DMS53 treated with DMSO at 0.1 percent for 48 hours (cell line): Measurements from ENCODE around the gene GRIK4.

Source experiments
- DNase-seq: peaks from one replicate; lab custom pipeline; 2025; ENCODE audit not compliant: unreplicated experiment; lab: John Stamatoyannopoulos, UW

The GRIK4 gene

DNA sequence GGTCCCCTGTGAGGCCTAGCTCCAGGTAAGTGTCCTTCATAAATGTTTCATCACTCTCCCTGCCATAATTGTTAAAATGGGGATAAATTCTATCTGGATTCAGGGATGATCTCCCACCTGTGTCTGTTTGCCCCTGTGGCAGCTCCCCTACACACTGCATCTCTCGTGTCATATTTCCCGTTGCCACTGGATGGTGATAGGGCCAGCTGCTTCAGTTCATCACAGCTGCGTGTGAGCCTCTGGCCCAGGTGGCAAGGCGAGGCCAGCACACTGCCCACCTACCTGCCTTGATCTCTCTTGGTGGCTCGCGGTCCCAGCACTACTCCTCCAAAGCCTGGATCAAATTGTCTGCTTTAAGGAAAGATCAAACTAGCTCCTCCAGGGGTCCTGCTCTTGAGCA is 187.4 kb downstream of the GRIK4 start:
- no peak for DNase-seq

- no peak for DNase-seq
These were observed 191.1 kb downstream of the GRIK4 start for GRCh38 chr11:120702656-120703055.

DNA sequence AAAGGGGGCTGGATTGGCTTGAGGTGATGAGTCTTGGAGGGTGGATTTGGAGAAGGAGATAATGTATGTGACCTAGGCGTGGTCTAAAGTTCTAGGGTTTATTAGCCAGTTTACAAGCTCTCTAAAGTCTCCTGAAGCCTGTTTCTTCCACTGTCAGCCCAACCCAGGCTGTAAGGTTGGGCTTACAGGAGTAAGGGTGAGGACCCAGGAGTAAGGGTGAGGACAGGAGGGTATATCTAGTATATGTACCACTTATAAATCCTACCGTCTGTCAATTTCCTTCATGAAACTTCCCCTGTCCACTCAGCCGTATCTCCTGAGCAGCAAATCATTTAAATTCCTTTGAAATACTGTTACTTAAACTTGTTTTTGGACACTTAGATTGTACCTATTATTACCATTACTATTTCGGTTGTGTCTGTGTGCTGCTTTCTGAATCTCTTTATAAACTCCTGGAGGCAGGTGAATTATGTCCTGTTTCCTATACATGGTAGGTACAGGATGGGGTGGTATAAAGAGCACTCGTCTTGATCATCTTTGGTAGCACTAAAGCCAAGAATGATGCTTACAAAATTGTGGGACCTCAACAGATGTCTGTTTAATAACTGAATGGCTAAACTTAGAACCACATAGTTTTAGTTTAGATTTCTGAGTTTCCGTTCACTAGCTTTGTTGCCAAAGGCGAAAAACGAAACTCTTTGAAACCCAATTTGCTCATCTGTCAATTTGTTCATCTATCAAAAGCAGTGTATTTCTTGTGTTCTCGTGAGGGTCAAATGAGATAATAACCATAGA is 192.0 kb downstream of the GRIK4 start:
- DNase-seq = no peak

DNA sequence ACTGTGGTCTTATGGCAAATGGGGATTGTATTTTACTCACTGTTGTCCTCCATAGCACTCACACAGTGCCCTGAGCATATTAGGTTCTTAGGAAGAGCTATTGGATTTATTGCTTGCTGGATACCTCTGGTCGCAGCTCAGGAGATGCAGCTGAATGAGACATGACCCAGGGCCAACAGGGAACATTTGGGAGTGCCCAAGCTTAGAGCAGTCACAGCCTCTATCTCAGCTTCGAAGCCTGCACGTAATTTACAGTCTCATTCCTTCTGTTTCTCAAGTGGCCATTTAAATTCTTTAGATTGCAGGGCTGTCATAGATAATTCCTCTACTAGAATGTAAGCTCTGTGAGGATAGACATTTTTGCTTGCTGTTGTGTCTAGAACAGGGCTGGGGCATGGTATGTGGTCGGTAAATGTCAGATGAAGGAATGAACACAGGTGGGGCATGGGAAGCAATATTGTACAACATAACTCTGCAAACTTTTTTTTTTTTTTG is 192.8 kb downstream of the GRIK4 start:
- no peak for DNase-seq

DNA sequence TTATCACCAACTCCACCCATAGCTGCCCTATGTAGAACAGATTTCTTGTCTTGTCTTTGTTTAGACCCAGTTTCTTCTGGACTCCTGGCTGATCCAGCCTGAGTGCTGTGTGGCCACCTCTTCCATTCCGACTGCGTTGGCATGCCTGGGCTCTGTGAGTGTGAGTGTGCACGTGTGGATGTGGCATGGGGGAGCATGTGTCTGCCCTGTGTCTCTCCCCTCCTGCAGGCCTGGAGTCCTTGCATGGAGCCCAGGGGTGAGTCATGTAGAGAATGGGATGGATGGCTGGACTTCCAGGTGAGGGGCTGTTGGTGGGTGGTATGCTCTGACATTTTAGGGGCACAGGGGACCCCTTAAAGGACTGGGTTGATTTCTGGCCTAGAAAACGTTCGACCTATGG is 194.7 kb downstream of the GRIK4 start:
- DNase-seq = no peak

- DNase-seq = no peak
These were observed 195.6 kb downstream of the GRIK4 start for GRCh38 chr11:120707098-120707497.

GRCh38 chr11:120707663-120708062 is 196.1 kb downstream of the GRIK4 start:
- DNase-seq = no peak

GRCh38 chr11:120708511-120709183 is 197.1 kb downstream of the GRIK4 start:
- no peak for DNase-seq

- DNase-seq = no peak
These were observed 198.3 kb downstream of the GRIK4 start for GRCh38 chr11:120709808-120710207.

GRCh38 chr11:120710354-120711131 is 199.0 kb downstream of the GRIK4 start:
- DNase-seq = no peak

GRCh38 chr11:120712014-120712413 is 200.5 kb downstream of the GRIK4 start:
- no peak for DNase-seq

DNA sequence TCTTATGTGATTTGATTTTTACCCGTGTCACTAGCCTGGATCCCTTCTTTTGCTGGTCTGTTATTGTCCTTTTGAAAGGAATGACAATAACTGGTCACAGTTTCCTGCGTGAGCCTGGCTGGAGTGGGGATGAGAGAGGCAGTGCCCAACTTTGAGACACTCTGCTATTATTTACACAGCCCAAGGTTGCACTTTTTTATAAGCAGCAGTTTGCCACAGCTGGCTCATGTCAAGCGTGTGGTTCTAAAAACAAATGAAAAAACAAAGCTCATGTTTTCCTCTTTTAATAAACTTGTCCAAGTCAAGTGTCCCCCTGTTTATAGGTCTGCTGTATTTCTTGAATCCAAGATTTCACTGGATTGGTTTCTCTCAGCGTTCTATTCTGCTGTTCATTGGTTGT is 201.3 kb downstream of the GRIK4 start:
- DNase-seq = no peak

DNA sequence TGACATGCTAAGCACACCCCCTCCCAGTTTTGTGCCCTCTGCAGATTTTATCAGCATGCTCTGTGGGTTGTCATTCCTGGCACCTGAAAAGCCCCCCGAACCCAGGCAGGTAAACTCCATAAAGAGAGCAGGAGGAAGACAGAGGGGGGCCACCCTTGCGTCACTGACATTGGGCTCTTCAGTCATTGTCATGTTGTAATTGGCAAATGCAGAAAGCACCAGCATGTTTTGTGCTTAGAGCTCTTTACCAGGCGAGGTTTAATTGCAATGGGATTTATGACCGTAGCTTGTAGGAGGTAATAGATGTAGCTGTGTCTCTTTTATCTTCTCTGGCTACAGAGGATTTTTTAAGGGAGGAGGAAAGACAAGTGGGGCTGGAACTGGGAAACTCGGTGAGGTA is 201.7 kb downstream of the GRIK4 start:
- DNase-seq = no peak

DNA sequence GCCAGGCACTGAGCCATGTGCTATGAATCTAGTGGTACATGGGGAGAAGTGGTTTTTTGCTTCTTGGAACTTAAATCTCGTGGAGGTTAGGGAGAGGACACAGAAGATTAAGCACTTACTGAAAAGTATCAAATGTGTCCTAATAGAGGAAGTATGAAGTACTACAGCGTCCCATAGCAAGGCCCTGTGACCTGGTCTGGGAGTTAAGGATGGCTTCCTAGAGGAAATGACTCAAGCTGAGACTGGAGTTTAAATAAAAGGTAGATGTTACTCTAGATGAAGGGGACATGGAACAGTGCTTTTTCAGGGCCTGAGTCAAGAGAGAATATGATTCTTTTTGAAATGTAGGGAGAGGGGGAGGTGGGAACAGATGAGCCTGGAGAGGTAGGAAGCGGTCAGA is 202.9 kb downstream of the GRIK4 start:
- no peak for DNase-seq

DNA sequence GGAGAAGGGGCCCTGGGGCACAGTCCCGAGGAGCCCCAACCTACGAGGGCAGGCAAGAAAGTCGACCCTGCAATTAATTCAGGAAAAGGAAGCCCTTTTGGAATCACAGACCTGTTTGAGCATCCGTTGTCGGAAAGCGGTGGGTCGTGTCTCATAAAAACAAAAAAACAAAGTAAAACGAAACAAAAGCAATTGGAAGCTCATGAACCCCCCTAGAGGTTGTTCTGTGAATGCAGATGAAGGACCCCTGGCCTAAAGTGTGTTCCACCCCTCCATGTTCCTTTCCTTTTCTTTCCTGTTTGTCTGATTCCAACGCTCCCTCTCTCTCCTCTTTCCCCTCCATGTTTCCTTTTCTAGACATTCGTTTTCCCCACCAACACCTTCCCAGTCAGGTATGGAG is 203.7 kb downstream of the GRIK4 start:
- no peak for DNase-seq

DNA sequence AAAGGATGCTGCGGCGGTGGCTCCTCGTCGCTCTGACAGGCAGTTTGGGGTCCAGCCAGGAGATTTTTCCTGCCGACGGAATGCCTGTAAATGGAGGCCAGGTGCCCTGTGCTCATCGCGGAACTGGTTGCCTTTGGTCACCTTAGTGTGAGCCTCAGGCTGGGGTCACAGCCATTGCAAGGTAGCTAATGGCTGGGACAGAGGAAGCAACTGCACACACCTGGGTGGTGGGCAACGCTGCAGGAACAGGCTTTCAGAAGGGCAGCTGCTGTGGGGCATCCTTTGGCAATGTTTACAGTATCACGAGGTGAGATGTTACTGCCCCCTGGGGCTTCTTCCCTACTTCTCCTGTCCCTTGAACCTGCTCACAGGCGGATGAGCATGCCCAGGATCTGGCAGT is 205.5 kb downstream of the GRIK4 start:
- no peak for DNase-seq

- no peak for DNase-seq
These were observed 206.1 kb downstream of the GRIK4 start for GRCh38 chr11:120717623-120718022.

GRCh38 chr11:120718171-120718570 is 206.6 kb downstream of the GRIK4 start:
- no peak for DNase-seq

GRCh38 chr11:120719348-120719747 is 207.8 kb downstream of the GRIK4 start:
- no peak for DNase-seq

DNA sequence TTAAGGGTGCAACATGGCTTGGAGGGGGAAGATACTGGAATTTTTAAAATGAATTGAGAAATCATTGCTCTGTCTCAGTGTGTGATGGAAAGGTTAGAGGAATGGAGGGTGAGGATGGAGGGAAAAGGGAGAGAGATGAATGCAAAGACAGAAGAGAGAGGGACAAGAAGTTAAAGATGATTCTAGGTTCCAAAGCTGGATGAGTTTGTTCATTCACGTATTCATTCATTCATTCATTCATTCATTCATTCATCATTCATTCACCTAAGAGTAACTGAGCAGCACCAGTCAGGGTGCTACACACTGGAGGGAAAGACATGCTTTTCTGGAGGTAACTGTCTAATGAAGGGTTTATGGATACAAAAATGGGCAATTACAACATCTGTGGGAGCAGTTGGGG is 209.2 kb downstream of the GRIK4 start:
- no peak for DNase-seq

GRCh38 chr11:120722524-120722923 is 211.0 kb downstream of the GRIK4 start:
- no peak for DNase-seq

DNA sequence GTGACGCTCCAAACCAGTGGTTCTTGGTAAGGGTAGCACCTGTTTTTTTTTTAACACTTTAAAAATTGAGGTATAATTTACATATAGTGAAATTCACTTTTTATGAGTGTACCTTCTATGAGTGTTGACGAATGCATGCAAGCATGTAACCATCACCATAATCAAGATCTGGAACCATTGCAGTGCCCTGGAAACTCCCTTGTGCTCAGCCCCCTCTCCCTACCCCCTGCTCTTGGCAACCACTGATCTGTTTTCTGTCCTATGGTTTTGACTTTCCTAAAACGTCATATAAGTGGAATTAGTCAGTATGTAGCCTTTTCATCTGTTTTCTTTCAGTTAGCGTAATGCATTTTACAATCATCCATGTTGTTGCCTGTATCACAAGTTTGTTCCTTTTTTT is 212.2 kb downstream of the GRIK4 start:
- DNase-seq = no peak
